Heart left ventricle (tissue), 13 donors: ENCODE data around the gene WBP2.

Experiments used
- CTCF ChIP-seq, 12 donors: fragments of 200-600 bp; sonication (generic) in 4 of 12; IDR thresholded peaks; one replicate each; pipeline versions ENCODE4 v1.5.0 to v1.8.0; 2018 to 2022; ENCODE audit warnings: antibody characterized with exemption in 12 of 12, mild to moderate bottlenecking in 5 of 12
- POLR2A ChIP-seq, 2 donors: fragments of 450-650 bp; IDR thresholded peaks; one replicate each; pipeline ENCODE4 v1.6.1; 2017; ENCODE audit warnings: antibody characterized with exemption in 2 of 2, mild to moderate bottlenecking in 2 of 2, moderate library complexity in 2 of 2
- donor health status: ischemic (EF 13 %, LVEDD 7.1; RV severe dilation, severe dysfunction).
- donor health status: DM: no; HTN: yes; CAD: no.
- donor health status: DM: no; HTN: no; CAD: no.
- donor health status: ischemic (EF 25% LVEDD 6.9; RV normal size, moderate dysfunction).
- donor health status: ischemic (EF 25% LVEDD 5.7; RV mildly dilated, moderate dysfunction).
- donor health status: ischemic (EF 35%, LVEDD 5.7; RV mildly dilated, moderate dysfunction).
- donor health status: nonischemic (EF 11% LVEDD 7.7; RV severe dilation, severe dysfunction).
- donor health status: DM: yes; HTN: yes; CAD: no.
- donor health status: PGD.
- donor health status: ischemic (EF 29% LVEDD 5.4; RV normal size, mild dysfunction).
- donor health status: nonischemic (EF 23%, LVEDD 6.1; RV moderate dilation, normal function).

DNA sequence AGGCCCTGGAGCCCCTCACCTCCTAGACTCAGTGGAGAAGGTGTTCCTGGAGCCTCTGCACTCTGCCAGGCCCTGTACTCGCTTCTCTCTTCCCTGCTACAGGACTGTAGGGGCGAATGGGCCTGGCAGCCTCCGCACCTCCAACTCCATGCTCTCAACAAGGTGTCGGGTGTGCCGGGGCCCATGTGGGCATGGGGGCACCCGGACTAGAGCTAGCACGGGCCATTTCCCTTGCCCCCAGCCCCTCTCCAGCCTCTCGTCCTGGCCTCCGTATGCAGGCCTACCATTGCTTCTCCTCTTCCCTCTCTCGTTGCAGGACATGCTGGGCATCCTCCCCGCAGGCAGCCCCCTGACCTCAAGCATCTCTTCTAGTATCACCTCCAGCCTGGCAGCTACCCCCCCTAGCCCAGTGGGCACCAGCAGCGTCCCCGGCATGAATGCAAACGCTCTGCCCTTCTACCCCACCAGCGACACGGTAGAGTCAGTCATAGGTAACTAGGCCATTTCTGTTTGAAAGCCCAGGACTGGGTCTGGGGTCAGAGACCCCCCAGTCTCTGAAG, 36.7 kb downstream of the WBP2 start:
- TF ChIP-seq CTCF (IDR thresholded peaks at IDR 0.05) (no peak), POLR2A (IDR thresholded peaks at IDR 0.05) (no peak)
